ENCODE data around the gene KLK15. TPM values are rescaled to one million over a fixed set of nuclear protein-coding genes. Genes with fewer than 3 reads are reported as not detected.

Gene KLK15
- total RNA-seq, 1 donor from 2014 or later, result not detected

DNA sequence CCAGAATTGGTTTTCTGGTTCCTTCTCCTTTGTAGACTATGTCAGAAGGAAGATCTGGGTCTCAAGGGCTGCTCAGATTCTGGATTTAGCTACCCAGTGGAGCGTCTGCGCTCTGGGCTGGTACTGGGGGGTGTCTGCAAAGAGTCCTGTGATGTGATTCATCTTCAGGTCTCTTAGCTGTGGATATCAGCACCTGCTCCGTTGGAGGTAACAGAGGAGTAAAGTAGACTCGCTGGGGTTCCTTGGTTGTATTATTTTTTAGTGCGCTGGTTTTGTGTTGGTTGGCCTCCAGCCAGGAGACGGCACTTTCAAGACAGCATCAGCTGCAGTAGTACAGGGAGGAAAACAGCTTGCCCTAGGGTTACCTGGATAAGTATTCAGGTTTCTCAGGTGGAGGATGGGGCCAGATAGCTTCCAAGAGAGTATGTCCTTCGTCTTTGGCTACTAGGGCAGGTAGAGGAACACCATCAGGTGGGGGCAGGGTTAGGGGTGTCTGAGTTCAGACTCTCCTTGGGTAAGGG lies 10.4 kb upstream of the KLK15 start:
- no peak for DNase-seq (ENCODE audit: extremely low spot score, unreplicated experiment)
- Mint-ChIP-seq H3K4me1 (ENCODE audit: unreplicated experiment) (no peaks in the 10 kb centered on the region), H3K9me3 (no peaks in the 10 kb centered on the region), H3K27me3 (peaks cover 61% of the 10 kb centered on the region), H3K27ac (no peak overlapping the region), H3K4me3 (no peak overlapping the region), H3K36me3 (no peaks in the 10 kb centered on the region)
- TF ChIP-seq, protein P1, sequence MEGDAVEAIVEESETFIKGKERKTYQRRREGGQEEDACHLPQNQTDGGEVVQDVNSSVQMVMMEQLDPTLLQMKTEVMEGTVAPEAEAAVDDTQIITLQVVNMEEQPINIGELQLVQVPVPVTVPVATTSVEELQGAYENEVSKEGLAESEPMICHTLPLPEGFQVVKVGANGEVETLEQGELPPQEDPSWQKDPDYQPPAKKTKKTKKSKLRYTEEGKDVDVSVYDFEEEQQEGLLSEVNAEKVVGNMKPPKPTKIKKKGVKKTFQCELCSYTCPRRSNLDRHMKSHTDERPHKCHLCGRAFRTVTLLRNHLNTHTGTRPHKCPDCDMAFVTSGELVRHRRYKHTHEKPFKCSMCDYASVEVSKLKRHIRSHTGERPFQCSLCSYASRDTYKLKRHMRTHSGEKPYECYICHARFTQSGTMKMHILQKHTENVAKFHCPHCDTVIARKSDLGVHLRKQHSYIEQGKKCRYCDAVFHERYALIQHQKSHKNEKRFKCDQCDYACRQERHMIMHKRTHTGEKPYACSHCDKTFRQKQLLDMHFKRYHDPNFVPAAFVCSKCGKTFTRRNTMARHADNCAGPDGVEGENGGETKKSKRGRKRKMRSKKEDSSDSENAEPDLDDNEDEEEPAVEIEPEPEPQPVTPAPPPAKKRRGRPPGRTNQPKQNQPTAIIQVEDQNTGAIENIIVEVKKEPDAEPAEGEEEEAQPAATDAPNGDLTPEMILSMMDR (conservative IDR thresholded peaks at IDR 0.05), result no peak

DNA sequence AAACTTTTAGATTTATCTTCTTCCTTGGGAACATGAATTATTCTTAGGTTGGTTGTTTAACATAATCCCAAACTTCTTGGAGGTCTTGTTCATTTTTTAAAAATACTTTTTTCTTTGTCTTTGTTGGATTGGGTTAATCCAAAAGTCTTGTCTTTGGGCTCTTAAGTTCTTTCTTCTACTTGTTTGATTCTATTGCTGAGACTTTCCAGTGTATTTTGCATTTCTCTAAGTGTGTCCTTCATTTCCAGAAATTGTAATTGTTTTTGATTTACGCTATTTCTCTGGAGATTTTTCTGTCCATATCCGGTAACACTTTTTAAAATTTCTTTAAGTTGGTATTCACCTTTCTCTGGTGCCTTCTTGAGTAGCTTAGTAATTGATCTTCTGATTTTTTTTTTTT lies 9.8 kb upstream of the KLK15 start:
- Mint-ChIP-seq H3K4me1 (ENCODE audit: unreplicated experiment) (no peaks in the 10 kb centered on the region), H3K27me3 (peaks cover 59% of the 10 kb centered on the region), H3K27ac (no peak overlapping the region), H3K9me3 (no peaks in the 10 kb centered on the region), H3K36me3 (no peaks in the 10 kb centered on the region), H3K4me3 (no peak overlapping the region)
- no peak for DNase-seq (ENCODE audit: extremely low spot score, unreplicated experiment)
- TF ChIP-seq, protein P1 (conservative IDR thresholded peaks at IDR 0.05), result no peak

DNA sequence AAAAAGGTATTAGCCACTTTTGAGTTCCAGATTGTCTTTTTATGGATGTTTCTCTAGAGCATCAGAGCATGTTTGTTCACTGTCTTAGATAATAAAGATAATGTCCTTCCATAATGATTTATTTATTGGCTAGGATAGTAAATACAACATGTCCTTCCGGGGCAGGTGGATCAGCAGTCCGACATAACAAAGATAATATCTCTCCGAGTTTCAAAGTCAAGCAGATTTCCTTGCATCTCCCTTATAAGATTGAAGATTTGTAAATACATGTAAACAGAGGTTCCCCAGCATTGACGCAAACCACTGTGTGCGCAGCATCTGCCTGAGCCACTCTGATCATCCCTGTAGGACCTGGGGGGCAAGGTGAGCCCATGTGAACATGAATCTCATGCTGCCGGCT lies 8.8 kb upstream of the KLK15 start:
- no peaks in the 10 kb centered on the region for H3K4me1 Mint-ChIP-seq (ENCODE audit: unreplicated experiment)
- peaks cover 65% of the 10 kb centered on the region for H3K27me3 Mint-ChIP-seq
- DNase-seq (ENCODE audit: extremely low spot score, unreplicated experiment), result no peak
- no peaks in the 10 kb centered on the region for H3K36me3 Mint-ChIP-seq
- H3K9me3 Mint-ChIP-seq, result no peaks in the 10 kb centered on the region
- TF ChIP-seq, protein P1 (conservative IDR thresholded peaks at IDR 0.05), result no peak
- H3K27ac Mint-ChIP-seq, result no peak overlapping the region
- H3K4me3 Mint-ChIP-seq, result no peak overlapping the region

DNA sequence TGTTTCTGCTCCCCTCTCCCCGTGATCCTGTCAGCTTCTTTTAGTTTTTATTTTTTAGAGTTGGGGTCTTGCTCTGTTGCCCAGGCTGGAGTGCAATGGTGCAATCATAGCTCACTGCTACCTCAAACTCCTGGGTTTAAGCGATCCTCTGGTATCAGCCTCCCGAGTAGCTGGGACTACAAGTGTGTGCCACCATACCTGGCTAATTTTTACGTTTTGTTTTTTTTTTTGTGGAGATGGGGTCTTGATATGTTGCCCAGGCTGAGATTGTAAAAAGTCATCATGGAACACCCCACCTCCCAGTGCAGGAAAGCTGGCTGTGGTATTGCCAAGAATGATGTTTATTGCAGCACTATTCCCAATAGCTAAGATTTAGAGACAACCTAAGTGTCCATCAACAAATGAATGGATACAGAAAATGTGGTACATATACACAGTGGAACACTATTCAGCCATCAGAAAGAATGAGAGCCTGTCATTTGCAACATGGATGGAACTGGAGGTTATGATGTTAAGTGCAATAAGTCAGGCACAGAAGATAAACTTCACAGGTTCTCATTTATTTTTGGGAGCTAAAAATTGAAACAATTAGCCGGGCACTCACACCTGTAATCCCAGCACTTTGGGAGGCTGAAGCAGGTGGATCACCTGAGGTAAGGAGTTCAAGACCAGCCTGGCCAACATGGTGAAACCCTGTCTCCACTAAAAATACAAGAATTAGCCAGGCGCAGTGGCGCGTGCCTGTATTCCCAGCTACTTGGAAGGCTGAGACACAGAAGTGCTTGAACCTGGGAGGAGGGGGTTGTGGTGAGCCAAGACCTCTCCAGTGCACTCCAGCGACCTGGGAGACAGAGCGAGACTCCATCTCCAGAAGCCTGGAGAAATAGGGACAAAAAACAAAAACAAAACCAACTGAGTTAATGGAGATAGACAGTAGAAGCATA lies 6.6 kb upstream of the KLK15 start:
- Mint-ChIP-seq H3K4me1 (ENCODE audit: unreplicated experiment) (no peaks in the 10 kb centered on the region), H3K36me3 (no peaks in the 10 kb centered on the region), H3K27me3 (peaks cover 74% of the 10 kb centered on the region), H3K27ac (no peak overlapping the region), H3K9me3 (no peaks in the 10 kb centered on the region), H3K4me3 (no peak overlapping the region)
- DNase-seq (ENCODE audit: extremely low spot score, unreplicated experiment), result no peak
- TF ChIP-seq, protein P1 (conservative IDR thresholded peaks at IDR 0.05), result no peak

DNA sequence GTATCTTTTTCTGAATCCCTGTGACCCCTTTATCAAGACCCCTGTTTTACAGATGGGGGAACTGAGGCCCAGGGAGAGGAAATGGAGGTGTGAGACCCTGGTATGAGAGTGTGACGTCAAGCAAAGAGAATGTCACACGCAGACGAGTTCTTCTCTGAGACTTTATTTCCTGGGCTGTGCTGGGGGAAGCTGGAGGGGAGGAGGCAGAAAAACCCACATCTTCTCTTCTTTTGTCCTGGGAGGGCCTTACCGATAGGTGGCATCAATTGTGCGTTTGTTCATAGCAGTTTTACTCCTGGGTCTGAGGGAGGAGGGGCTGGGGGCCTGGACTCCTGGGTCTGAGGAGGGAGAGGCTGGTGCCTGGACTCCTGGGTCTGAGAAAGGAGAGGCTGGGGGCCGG lies 4.9 kb upstream of the KLK15 start:
- DNase-seq (ENCODE audit: extremely low spot score, unreplicated experiment), result no peak
- Mint-ChIP-seq H3K36me3 (no peaks in the 10 kb centered on the region), H3K27me3 (peaks cover 61% of the 10 kb centered on the region), H3K27ac (peak overlapping the region; percentile 10), H3K9me3 (no peaks in the 10 kb centered on the region), H3K4me1 (ENCODE audit: unreplicated experiment) (no peaks in the 10 kb centered on the region), H3K4me3 (peak overlapping the region; percentile 44)
- TF ChIP-seq, protein P1 (conservative IDR thresholded peaks at IDR 0.05), result peak; percentile 34
